Activated CD4-positive, CD25-positive, alpha-beta regulatory T cell treated with anti-CD3 and anti-CD28 coated beads, Interleukin-2, amount 50 U/mL, for 16 hours (primary cell): ENCODE measurements around the gene LBHD2.
"Not testable (repeated sequence)": the region's sequence is repeated elsewhere in the genome, so short reads cannot be mapped to it uniquely, and the experiment has no call there.

Experiments used
- DNase-seq: peaks from one replicate; pipeline ENCODE4 v3.0.0-alpha.2; 2020; ENCODE audit warnings: low read depth, low spot score

Gene LBHD2

DNA sequence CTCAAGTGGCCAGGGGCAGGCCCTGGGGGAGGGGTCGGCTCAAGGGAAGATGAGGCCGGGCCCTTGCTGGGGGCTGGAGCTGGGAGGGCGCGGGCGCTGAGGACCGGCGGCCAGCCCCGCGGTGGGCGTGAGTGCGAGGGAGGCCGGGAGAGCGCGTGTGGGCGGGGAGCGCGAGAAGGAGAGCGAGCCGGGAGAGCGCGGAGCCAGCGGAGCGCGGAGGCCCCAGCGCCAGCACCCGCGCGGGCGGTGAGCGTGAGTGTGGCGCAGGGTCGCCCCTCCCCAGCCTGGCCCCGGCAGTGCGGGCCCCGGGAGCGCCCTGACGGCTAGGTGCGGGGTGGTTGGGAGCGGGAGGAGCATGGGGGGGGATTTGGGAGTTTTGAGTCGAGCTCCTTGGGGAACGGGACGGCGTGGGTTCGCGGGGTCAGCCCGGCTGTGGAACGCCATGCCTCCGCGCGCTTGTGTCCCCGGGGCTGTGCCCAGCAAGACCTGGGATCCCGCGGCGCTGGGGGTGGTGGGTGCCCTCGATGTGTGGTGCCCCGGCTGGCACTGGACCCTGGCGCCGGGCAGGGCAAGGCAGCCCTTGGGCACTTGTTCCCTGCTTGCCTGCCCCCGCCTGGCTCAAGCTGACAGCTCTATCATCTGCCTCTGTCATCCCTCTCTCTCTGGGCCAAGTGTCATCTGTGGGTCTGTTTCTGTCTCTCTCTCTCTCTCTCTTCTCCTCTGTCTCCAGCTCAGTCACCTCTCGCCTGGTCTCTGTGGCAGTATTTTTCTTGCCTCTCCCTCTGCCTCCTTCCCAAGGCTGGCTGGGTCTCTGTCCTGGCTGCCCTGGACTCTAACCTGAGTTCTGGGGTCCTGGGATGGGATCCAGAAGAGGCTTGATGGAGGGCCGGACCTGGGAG lies at the start of gene LBHD2:
Gene LBHD2, plus strand, starts transcription at position 190 of the 899 bp plus-strand sequence. CDS start 1,803 bp downstream, outside the sequence.
- no peak for DNase-seq

DNA sequence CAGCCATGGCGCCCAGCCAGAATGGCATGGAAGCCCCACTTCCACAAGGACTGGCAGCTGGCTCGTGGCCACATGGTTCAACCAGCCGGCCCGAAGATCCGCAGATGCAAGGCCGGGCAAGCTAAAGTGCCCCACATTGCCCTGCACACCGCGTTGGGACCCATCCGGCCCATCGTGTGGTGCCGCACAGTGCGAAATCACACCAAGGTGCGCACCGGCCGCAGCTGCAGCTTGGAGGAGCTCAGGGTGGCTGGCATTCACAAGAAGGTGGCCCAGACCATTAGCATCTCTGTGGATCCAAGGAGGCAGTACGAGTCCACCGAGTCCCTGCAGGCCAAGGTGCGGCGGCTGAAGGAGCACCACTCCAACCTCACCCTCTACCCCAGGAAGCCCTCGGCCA lies 42.5 kb upstream of the LBHD2 start:
- DNase-seq = no peak

GRCh38 chr14:103043257-103044015 lies 40.6 kb upstream of the LBHD2 start:
- DNase-seq = no peak

DNA sequence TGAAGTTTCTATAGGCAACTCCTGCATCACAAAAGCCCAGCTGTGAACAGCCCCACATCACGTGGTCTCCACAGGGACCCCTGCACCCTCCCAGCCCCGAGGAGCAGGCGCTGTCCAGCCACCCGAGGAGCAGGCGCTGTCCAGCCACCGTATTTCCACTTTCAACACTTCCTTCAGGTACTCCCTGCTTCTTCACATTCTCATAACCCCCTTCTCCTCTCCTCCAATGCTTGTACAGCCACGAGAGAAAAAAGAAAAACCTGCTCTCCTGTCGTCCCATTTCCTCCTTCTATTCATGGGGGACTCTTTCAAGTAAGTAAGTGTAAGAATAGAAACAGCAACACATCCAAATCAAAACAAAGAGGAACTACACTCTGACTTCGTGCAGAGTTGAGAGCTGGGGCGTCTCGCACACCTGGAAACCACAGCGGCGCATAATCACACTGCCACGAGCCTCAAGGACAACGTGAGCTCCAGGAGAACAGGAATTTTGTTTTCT lies 38.6 kb upstream of the LBHD2 start:
- DNase-seq = no peak

- not testable (repeated sequence) for DNase-seq
Measured at GRCh38 chr14:103047453-103047852, 36.6 kb upstream of the LBHD2 start.

DNA sequence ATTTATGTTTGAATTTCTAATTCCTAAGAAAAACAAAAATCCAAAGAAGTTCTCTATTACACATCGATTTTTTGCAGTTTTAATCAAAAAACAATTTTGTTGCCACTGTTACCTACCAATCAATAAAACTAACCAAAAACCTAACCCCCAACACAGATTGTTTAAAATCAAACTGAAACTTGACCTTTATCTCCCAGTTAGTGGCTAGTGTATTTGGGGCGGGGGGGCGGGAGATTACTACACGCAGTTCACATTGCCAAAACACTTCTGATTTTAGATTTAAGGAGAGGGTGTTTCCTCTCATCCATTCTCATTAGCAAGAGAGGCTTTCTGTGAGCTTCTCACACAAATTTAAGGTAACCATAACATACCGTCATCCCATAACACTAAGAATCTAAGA lies 33.1 kb upstream of the LBHD2 start:
- DNase-seq = no peak

- no peak for DNase-seq
Measured at GRCh38 chr14:103052407-103052806, 31.6 kb upstream of the LBHD2 start.

DNA sequence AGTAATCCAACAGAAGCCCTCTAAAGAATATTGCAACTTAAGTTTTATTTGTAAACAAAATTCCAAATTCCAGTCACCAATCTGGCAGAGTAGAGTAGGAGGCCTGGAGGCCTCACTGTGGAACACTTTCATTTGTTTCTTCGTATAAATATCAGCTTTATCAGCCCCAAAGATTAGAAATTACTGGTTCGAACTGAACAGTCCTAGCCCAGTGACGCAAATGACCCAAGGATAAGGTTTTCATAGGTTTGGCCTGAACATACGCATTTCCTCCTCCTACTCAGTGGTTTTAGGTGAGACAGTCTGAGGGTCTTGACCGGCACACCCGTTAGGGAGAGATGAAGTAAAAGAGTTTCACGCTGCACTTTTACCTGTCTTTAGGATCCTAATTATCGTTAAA lies 28.3 kb upstream of the LBHD2 start:
- no peak for DNase-seq

DNA sequence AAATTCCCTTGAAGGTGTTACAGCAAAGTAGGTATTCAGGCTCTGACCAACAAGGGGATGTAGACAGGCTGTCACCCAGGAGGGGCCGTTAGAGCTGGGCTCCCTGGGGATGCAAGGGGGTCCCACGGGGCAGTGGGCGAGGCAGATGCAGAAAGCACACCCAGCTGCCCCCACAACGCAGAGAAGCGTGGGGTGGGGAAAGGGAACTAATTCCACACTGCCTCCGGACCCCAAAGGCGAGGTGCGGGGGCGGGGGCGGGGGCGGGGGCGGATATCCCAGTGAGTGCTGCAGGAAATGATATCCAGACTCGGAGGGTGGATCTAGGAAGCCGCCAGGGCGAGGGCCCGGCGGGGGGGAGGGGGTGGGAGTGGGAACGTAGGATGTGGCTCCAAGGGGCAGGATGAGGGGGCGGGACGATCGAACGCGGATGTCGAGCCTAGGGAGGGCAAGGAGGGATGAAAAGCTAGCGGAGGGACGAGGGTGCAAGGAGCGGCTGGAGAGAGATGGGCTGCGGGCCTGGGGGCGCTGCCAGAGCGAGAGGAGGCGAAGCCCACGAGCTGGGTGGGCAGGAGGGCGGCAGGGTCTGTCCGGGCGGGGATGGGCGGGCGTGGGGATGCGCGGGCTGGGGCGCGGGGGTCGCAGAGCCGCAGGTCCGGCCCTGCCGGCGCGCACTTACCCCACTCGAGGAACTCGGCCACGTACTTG lies 27.5 kb upstream of the LBHD2 start:
- DNase-seq = no peak

- DNase-seq = no peak
Measured at GRCh38 chr14:103057028-103057371, 27.0 kb upstream of the LBHD2 start.

GRCh38 chr14:103057372-103058163 lies 26.4 kb upstream of the LBHD2 start, which contains the start of gene CDC42BPB:
TSS of gene CDC42BPB (minus strand) at chr14:103057549. CDS start at chr14:103057173, 376 bp downstream.
- DNase-seq = peak; percentile 34

DNA sequence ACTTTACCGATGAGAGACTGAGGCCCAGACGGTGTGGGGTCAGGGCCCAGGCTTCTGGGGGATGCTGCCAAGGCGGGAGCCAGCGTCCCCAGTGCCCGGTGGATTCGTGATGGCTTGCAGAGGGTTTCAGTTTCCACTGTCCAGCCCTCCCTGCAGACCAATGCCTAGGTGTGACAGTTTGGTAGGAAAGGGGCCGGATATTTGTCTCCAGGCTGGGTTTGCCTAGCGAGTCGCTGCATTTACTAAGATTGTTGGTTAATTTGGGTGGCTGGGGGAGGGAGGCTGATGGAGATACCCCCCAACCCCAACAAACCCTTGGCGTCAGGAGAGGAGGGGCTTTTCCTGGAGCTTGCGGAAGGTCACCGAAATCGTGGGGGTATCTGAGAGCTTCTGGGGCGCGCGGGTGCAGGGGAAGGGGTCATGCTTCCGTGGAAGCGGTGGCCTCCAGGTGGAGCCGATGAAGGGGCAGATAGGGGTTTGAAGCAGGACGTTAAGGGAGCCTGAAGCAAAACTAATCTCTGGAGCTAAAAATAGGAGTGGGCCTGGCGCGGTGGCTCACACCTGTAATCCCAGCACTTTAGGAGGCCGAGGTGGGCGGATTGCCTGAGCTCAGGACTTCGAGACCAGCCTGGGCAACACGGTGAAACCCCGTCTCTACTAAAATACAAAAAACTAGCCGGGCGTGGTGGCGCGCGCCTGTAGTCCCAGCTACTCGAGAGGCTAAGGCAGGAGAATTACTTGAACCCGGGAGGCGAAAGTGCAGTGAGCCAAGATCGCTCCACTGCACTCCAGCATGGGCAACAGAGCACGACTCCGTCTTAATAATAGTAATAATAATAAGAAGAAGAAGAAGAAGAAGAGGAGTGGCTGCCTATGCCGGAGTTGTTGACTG lies 25.6 kb upstream of the LBHD2 start:
- DNase-seq = no peak

DNA sequence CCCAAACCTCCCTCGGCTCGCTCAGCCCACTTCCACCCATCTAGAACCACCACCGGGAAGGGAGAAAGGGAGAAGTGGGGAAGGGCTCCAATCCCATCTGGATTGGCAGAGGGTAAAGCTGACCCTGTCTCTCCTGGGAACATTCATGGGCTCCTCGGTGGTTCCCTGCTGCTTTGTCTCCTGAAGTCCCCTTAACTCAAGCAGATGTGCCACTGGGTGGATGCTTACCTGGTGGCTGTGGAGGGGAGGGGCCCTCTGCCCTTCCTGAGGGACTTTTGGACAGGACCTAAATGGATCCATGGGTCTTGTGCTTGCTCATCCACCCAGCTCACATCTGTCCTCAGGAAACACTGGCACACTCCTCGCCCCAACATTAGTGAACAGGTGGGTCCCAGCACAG lies 24.5 kb upstream of the LBHD2 start:
- DNase-seq = no peak

GRCh38 chr14:103061482-103061976 lies 22.5 kb upstream of the LBHD2 start:
- DNase-seq = no peak

GRCh38 chr14:103064436-103064835 lies 19.6 kb upstream of the LBHD2 start:
- no peak for DNase-seq

DNA sequence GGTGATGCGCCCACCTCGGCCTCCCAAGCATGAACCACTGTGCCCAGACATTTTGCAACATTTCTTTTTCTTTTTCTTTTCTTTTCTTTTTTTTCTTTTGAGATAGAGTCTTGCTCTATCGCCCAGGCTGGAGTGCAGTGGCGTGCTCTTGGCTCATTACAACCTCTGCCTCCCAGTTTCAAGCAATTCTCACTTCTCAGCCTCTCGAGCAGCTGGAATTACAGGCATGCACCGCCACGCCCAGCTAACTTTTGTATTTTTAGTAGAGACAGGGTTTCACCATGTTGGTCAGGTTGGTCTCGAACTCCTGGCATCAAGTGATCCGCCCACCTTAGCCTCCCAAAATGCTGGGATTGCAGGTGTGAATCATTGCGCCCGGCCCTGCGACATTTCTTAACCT lies 19.0 kb upstream of the LBHD2 start:
- DNase-seq = no peak

DNA sequence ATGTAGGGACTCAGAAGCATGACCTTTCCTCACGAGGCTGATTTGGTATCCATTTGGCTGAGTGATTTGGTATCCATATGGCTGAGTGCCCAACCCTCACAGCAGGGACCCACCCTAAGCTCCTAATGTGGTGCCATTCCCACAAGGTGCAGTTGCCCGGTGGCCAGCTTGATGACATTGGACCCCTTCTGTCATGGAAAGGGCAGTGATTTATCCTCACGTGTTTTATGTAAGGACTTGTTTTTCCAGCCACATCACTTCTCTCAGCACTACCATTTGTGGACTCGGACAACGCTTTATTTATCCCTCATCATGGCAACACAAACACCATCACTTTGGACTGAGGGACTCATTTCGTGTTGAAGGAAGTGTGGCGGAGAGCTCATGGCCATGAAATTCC lies 18.1 kb upstream of the LBHD2 start:
- no peak for DNase-seq

DNA sequence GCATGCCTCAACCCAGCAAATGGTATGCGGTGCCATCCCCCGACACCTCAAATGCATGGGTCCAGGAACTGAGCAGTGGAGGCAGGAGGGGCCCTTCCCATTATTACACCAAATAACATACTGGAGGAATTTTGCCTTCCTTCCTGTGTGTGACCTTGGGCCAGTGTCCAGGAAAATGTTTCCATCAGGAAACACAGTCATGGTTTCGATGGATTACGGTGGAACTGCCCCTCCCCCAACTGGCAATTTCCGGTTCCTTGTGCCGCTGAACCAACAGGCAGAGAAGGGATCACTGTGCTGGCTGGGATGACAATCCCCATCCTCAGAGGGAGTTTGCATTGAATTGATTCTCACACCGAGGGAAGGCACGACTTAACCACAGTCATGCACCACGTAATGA lies 17.6 kb upstream of the LBHD2 start:
- DNase-seq = no peak

GRCh38 chr14:103067231-103067954 lies 16.6 kb upstream of the LBHD2 start:
- DNase-seq = no peak
